ENCODE measurements around the gene CREG1. TPM values are rescaled to one million over a fixed set of nuclear protein-coding genes. Genes with fewer than 3 reads are reported as not detected.
A peak's percentile ranks its signal among the peaks of the same experiment; 100 is the strongest.

The CREG1 gene
- total RNA-seq, 1 experiment from 2014 or later, result 91.5 TPM

GRCh38 chr1:167532964-167533824, 20.4 kb downstream of the CREG1 start:
- H3K9me3 Mint-ChIP-seq (ENCODE audit: unreplicated experiment), result no peaks in the 10 kb centered on the region
- POLR2A ChIA-PET, result interaction anchor here (0.7 to 2.4 kb wide), 3 partner anchors 21 to 313 kb away, joined by 3 to 11 read pairs (median 8); partner anchors contain the start of genes CREG1 and POU2F1

GRCh38 chr1:167532375-167532774, 21.2 kb downstream of the CREG1 start:
- TF ChIP-seq, protein P1, sequence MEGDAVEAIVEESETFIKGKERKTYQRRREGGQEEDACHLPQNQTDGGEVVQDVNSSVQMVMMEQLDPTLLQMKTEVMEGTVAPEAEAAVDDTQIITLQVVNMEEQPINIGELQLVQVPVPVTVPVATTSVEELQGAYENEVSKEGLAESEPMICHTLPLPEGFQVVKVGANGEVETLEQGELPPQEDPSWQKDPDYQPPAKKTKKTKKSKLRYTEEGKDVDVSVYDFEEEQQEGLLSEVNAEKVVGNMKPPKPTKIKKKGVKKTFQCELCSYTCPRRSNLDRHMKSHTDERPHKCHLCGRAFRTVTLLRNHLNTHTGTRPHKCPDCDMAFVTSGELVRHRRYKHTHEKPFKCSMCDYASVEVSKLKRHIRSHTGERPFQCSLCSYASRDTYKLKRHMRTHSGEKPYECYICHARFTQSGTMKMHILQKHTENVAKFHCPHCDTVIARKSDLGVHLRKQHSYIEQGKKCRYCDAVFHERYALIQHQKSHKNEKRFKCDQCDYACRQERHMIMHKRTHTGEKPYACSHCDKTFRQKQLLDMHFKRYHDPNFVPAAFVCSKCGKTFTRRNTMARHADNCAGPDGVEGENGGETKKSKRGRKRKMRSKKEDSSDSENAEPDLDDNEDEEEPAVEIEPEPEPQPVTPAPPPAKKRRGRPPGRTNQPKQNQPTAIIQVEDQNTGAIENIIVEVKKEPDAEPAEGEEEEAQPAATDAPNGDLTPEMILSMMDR (IDR thresholded peaks at IDR 0.05; ENCODE audit: insufficient read depth in 1 of 2, low read depth in 1 of 2, low read length in 1 of 2, severe bottlenecking in 1 of 2, unreplicated experiment in 1 of 2), result no peak
- DNase-seq, result peak in 1 of 2 experiments; percentile 62
- no peaks in the 10 kb centered on the region for H3K36me3 ChIP-seq (ENCODE audit: control insufficient read depth, insufficient read depth, low read length)
- H3K27ac Mint-ChIP-seq (ENCODE audit: unreplicated experiment), result peak overlapping the region; percentile 93
- no peaks in the 10 kb centered on the region for H3K9me3 Mint-ChIP-seq (ENCODE audit: unreplicated experiment)
- ChIA-PET POLR2A (interaction anchor here (0.6 to 2.4 kb wide), 4 partner anchors 17 to 605 kb away, joined by 3 to 11 read pairs (median 6); partner anchors contain the start of genes CREG1 and POU2F1), CTCF (interaction anchor here (0.6 to 2.4 kb wide), 4 partner anchors 21 to 258 kb away, joined by 3 to 8 read pairs (median 5); partner anchors contain the start of gene CREG1)
- no peaks in the 10 kb centered on the region for H3K9me3 ChIP-seq
- no peaks in the 10 kb centered on the region for H3K36me3 Mint-ChIP-seq (ENCODE audit: insufficient read depth, unreplicated experiment)
- peaks cover 7% of the 10 kb centered on the region for H3K4me1 Mint-ChIP-seq (ENCODE audit: low read depth, unreplicated experiment)
- H3K27me3 ChIP-seq (replicated peaks; ENCODE audit: control insufficient read depth, insufficient read depth, low read length), result no peaks in the 10 kb centered on the region
- H3K4me3 Mint-ChIP-seq (ENCODE audit: unreplicated experiment), result peak overlapping the region; percentile 12
- intact Hi-C loops (cut with micrococcal nuclease; ENCODE audit: unreplicated experiment), result loop anchor here (1.0 to 5.0 kb wide), 4 partner anchors 21 to 310 kb away; partner anchors contain the start of genes CREG1 and POU2F1
- H3K4me3 ChIP-seq (ENCODE audit: low read depth, low read length), result no peak overlapping the region
- H3K4me1 ChIP-seq, result peaks cover 24% of the 10 kb centered on the region
- H3K27me3 Mint-ChIP-seq (ENCODE audit: insufficient read depth, unreplicated experiment), result no peaks in the 10 kb centered on the region
- BruUV-seq (replicated peaks), result no TSS peak

More at GRCh38 chr1:167532964-167533824, 20.4 kb downstream of the CREG1 start:
- Histone ChIP-seq H3K4me3 (ENCODE audit: low read depth, low read length) (no peak overlapping the region), H3K9me3 (no peaks in the 10 kb centered on the region), H3K27me3 (replicated peaks; ENCODE audit: control insufficient read depth, insufficient read depth, low read length) (no peaks in the 10 kb centered on the region), H3K4me1 (peaks cover 24% of the 10 kb centered on the region), H3K36me3 (ENCODE audit: control insufficient read depth, insufficient read depth, low read length) (no peaks in the 10 kb centered on the region)
- TF ChIP-seq, protein P1 (IDR thresholded peaks at IDR 0.05; ENCODE audit: insufficient read depth in 1 of 2, low read depth in 1 of 2, low read length in 1 of 2, severe bottlenecking in 1 of 2, unreplicated experiment in 1 of 2), result no peak
- no peaks in the 10 kb centered on the region for H3K27me3 Mint-ChIP-seq (ENCODE audit: insufficient read depth, unreplicated experiment)
- no peak overlapping the region for H3K4me3 Mint-ChIP-seq (ENCODE audit: unreplicated experiment)
- H3K27ac Mint-ChIP-seq (ENCODE audit: unreplicated experiment), result peak overlapping the region; percentile 93
- peaks cover 7% of the 10 kb centered on the region for H3K4me1 Mint-ChIP-seq (ENCODE audit: low read depth, unreplicated experiment)
- intact Hi-C loops (cut with micrococcal nuclease; ENCODE audit: unreplicated experiment), result loop anchor here (1.0 to 5.0 kb wide), 6 partner anchors 20 to 466 kb away; partner anchors contain the start of genes CREG1 and POU2F1
- BruUV-seq (replicated peaks), result TSS peak; percentile 65
- DNase-seq, result no peak
- no peaks in the 10 kb centered on the region for H3K36me3 Mint-ChIP-seq (ENCODE audit: insufficient read depth, unreplicated experiment)
- CTCF ChIA-PET, result interaction anchor here (0.5 to 2.4 kb wide), 13 partner anchors 11 to 1448 kb away, joined by 3 to 8 read pairs (median 4); partner anchors contain the start of gene CREG1

- POLR2A ChIA-PET, result no interaction called here
- Histone ChIP-seq H3K4me3 (ENCODE audit: low read depth, low read length) (no peak overlapping the region), H3K4me1 (peaks cover 24% of the 10 kb centered on the region), H3K36me3 (ENCODE audit: control insufficient read depth, insufficient read depth, low read length) (no peaks in the 10 kb centered on the region), H3K27me3 (replicated peaks; ENCODE audit: control insufficient read depth, insufficient read depth, low read length) (no peaks in the 10 kb centered on the region), H3K9me3 (no peaks in the 10 kb centered on the region)
- DNase-seq, result no peak
- TF ChIP-seq, protein P1 (IDR thresholded peaks at IDR 0.05; ENCODE audit: insufficient read depth in 1 of 2, low read depth in 1 of 2, low read length in 1 of 2, severe bottlenecking in 1 of 2, unreplicated experiment in 1 of 2), result no peak
- no peak overlapping the region for H3K27ac Mint-ChIP-seq (ENCODE audit: unreplicated experiment)
- H3K4me3 Mint-ChIP-seq (ENCODE audit: unreplicated experiment), result no peak overlapping the region
- no peaks in the 10 kb centered on the region for H3K9me3 Mint-ChIP-seq (ENCODE audit: unreplicated experiment)
- no peaks in the 10 kb centered on the region for H3K36me3 Mint-ChIP-seq (ENCODE audit: insufficient read depth, unreplicated experiment)
- intact Hi-C loops (cut with micrococcal nuclease; ENCODE audit: unreplicated experiment), result loop anchor here (5.0 kb wide), 2 partner anchors 188 to 308 kb away; partner anchors contain the start of gene POU2F1
- H3K27me3 Mint-ChIP-seq (ENCODE audit: insufficient read depth, unreplicated experiment), result no peaks in the 10 kb centered on the region
- no TSS peak for BruUV-seq (replicated peaks)
- CTCF ChIA-PET, result no interaction called here
- peaks cover 7% of the 10 kb centered on the region for H3K4me1 Mint-ChIP-seq (ENCODE audit: low read depth, unreplicated experiment)
These were observed 23.6 kb downstream of the CREG1 start for GRCh38 chr1:167529829-167530474.
